ENCODE data around the gene PAX5.

PAX5 gene

GRCh38 chr9:37029304-37029775 is 4.7 kb downstream of the PAX5 start:
- Histone ChIP-seq H3K4me3 (ENCODE audit: low read depth, low read length) (peak overlapping the region; percentile 63), H3K9ac (ENCODE audit: low read length) (peak overlapping the region; percentile 61), H3K9me3 (ENCODE audit: control insufficient read depth, insufficient read depth, low read depth, low read length) (no peaks in the 10 kb centered on the region), H3K27ac (ENCODE audit: low read depth, low read length) (no peak overlapping the region), H3K27me3 (ENCODE audit: control insufficient read depth, insufficient read depth, low read length) (peaks cover 98% of the 10 kb centered on the region), H3K36me3 (ENCODE audit: control insufficient read depth, insufficient read depth, low read length) (no peaks in the 10 kb centered on the region), H3K4me1 (ENCODE audit: control insufficient read depth, insufficient read depth, low read length) (peaks cover 30% of the 10 kb centered on the region)

GRCh38 chr9:37028420-37029031 is 5.5 kb downstream of the PAX5 start:
- Histone ChIP-seq H3K4me3 (ENCODE audit: low read depth, low read length) (peak overlapping the region; percentile 63), H3K4me1 (ENCODE audit: control insufficient read depth, insufficient read depth, low read length) (peaks cover 30% of the 10 kb centered on the region), H3K9ac (ENCODE audit: low read length) (no peak overlapping the region), H3K27ac (ENCODE audit: low read depth, low read length) (no peak overlapping the region), H3K36me3 (ENCODE audit: control insufficient read depth, insufficient read depth, low read length) (no peaks in the 10 kb centered on the region), H3K9me3 (ENCODE audit: control insufficient read depth, insufficient read depth, low read depth, low read length) (no peaks in the 10 kb centered on the region), H3K27me3 (ENCODE audit: control insufficient read depth, insufficient read depth, low read length) (peaks cover 98% of the 10 kb centered on the region)

DNA sequence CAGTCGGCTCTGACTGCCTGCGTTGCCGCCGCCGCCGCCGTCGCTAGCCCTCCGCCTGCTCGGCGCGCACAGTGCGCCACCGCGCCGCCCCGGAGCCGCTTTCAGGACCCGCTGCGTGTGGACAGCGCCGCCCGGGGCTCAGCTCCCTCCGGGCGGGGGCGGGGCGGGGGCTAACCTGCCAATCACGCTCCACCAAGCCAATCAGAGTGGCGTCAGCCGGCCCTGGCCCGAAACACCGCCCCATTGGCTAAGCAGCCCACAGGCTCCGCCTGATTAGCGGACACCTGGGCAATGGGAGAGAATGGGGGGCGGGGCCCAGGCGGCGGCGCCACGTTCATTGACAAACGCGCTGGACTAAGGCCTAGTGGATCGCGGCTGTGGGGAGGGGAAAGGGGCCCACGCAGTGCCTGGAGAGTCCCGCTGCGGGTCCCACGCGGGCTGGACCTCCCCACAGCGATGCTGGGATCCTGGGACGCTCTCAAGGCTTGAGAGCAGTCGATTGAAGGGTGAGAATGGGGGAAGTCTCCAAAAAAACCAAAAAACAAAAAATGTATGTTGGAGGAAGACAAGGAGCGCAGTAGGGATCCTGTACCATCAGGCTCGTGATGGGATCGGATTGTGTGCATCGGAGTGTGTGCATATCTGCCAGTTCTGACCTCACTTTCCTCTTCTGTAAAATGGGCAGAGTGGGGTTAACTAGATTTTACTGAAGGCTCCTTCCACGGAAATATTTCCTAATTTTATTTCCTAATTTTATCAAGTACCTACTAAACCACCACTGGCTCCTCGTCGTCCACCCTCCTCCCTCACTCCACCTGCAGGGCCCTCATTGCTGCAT is 6.3 kb downstream of the PAX5 start:
- Histone ChIP-seq H3K9ac (ENCODE audit: low read length) (no peak overlapping the region), H3K27ac (ENCODE audit: low read depth, low read length) (no peak overlapping the region), H3K36me3 (ENCODE audit: control insufficient read depth, insufficient read depth, low read length) (no peaks in the 10 kb centered on the region), H3K9me3 (ENCODE audit: control insufficient read depth, insufficient read depth, low read depth, low read length) (no peaks in the 10 kb centered on the region), H3K4me3 (ENCODE audit: low read depth, low read length) (peak overlapping the region; percentile 63), H3K4me1 (ENCODE audit: control insufficient read depth, insufficient read depth, low read length) (peaks cover 30% of the 10 kb centered on the region), H3K27me3 (ENCODE audit: control insufficient read depth, insufficient read depth, low read length) (peaks cover 98% of the 10 kb centered on the region)

DNA sequence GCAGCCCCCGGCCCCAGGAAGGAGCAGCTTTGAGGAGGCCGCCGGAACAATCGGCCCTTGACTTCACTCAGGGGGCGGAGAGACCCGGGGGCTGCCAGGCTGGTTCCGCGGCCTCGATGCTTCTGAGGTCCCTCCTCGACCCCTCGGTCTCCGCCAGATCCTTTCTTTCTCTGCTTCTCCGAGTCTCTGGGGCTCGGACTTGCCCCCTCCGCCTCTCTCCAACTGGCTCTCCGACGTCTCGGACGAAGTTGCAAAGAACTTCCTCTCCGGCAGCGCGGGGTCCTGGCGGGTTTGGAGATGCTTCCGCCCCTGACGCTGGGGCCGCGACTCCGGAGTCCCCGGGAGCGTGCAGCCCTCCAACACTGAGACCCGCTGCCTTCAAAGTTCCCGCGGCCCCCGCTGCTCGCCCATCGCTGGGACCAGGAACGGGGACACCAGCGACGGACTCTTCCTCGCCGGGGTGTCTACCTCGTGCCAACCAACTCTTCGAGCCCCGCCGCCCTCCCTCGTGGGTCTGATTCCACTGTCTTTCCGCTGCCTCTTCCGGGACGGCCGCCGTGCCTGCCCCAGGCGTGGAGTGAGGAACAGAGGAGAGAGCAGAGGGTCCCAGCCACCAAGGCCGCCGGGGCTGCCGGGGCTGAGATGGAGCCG is 7.0 kb downstream of the PAX5 start:
- peaks cover 30% of the 10 kb centered on the region for H3K4me1 ChIP-seq (ENCODE audit: control insufficient read depth, insufficient read depth, low read length)
- peak overlapping the region; percentile 62 for H3K4me3 ChIP-seq (ENCODE audit: low read depth, low read length)
- H3K36me3 ChIP-seq (ENCODE audit: control insufficient read depth, insufficient read depth, low read length): no peaks in the 10 kb centered on the region
- H3K27me3 ChIP-seq (ENCODE audit: control insufficient read depth, insufficient read depth, low read length): peaks cover 98% of the 10 kb centered on the region
- H3K9ac ChIP-seq (ENCODE audit: low read length): no peak overlapping the region
- H3K9me3 ChIP-seq (ENCODE audit: control insufficient read depth, insufficient read depth, low read depth, low read length): no peaks in the 10 kb centered on the region
- no peak overlapping the region for H3K27ac ChIP-seq (ENCODE audit: low read depth, low read length)

DNA sequence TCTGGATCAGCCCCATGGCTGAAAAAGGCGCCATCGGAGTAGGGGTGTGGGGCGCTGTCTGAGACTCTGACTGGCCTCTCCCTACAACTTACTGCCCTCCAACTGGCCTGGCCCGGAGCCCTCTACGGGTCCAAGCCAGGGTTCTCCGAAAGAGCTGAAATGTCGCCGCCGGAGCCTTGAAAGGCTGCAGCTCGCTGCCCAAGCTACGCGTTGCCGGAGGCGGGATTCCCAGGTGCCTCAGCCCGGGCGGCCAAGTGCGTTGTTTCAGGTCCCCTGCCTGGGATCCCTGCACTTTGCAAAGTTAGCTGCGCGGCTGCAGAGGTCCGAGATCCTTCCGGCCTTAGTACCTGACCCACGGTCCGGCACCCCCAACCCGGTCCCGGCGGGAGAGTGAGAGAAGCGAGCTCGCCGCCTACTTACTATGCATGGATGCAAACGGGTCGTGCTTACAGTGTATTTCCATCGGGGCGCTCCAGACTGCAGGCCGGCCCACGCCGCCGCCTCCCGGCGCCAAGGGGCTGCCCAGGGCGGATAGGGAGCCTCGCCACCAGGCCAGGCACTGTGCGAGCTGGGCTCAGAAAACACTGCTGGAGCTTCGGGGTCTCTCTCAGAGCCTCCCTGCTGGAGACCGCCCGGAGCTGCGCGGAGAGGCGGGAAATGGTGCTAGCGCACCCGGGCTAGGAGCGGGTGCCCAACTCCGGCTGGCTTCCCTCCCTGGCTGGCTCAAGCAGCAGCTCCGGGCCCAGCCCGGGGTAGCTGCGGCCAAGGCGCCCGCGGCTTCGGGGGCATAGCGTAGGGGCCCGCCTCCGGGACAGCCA is 7.7 kb downstream of the PAX5 start:
- Histone ChIP-seq H3K27ac (ENCODE audit: low read depth, low read length) (no peak overlapping the region), H3K27me3 (ENCODE audit: control insufficient read depth, insufficient read depth, low read length) (peaks cover 98% of the 10 kb centered on the region), H3K9ac (ENCODE audit: low read length) (peak overlapping the region; percentile 4)

DNA sequence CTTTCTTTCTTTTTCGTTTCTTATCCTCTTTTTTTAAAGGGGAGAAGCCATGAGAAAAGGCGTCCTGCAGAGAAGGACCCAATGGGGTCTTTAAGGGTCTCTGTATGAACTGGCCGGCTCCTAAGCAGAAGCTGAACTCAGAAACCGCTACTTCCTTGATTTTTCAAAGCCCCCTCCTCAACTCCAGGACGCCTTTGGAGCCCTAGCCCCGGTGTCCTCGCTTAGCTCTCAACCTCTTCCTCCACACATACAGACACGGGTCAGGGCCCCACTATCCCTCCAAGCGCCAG is 8.3 kb downstream of the PAX5 start:
- peak overlapping the region; percentile 62 for H3K4me3 ChIP-seq (ENCODE audit: low read depth, low read length)
- no peaks in the 10 kb centered on the region for H3K36me3 ChIP-seq (ENCODE audit: control insufficient read depth, insufficient read depth, low read length)
- H3K9ac ChIP-seq (ENCODE audit: low read length): no peak overlapping the region
- H3K27me3 ChIP-seq (ENCODE audit: control insufficient read depth, insufficient read depth, low read length): peaks cover 98% of the 10 kb centered on the region
- no peak overlapping the region for H3K27ac ChIP-seq (ENCODE audit: low read depth, low read length)
- H3K9me3 ChIP-seq (ENCODE audit: control insufficient read depth, insufficient read depth, low read depth, low read length): no peaks in the 10 kb centered on the region
- peaks cover 30% of the 10 kb centered on the region for H3K4me1 ChIP-seq (ENCODE audit: control insufficient read depth, insufficient read depth, low read length)

More for the DNA sequence above, 7.7 kb downstream of the PAX5 start:
- no peaks in the 10 kb centered on the region for H3K9me3 ChIP-seq (ENCODE audit: control insufficient read depth, insufficient read depth, low read depth, low read length)
- H3K4me3 ChIP-seq (ENCODE audit: low read depth, low read length): peak overlapping the region; percentile 62
- peaks cover 30% of the 10 kb centered on the region for H3K4me1 ChIP-seq (ENCODE audit: control insufficient read depth, insufficient read depth, low read length)
- no peaks in the 10 kb centered on the region for H3K36me3 ChIP-seq (ENCODE audit: control insufficient read depth, insufficient read depth, low read length)

DNA sequence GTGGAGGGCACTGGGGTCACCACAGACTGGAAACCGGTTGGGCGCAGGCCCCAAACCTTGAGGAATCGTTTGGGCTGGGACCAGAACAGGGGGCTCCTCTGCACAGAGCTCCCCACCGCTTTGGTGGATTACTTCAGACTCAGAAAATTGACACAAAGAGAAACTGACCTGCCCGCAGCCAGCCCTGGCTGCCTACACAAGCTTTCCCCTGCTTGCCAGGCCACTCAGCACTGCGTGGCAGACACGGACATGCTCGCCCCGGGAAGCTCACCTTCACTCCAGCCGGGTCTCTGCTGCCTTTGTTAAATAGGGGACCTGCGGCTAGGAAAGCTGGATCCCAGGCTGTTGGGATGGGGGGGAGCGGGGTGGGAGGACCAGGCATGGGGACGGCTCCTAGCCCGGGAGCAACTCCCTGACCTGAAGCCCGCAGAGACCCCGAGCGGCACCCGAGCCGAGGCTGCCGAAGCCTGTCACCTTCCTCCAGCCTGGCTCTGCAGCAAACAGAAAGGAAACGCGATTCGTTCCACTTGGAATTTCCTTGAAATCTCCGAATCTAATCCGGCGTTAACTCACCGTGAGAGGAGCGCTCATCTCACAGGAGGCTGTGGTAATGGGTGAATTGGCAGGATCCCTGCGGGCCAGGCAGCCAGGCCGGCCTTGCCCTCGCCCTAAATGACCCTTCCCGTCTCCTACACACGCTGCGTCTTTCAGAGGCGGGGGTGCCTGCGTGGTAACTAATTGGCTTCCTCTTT is 8.8 kb downstream of the PAX5 start:
- Histone ChIP-seq H3K4me1 (ENCODE audit: control insufficient read depth, insufficient read depth, low read length) (peaks cover 25% of the 10 kb centered on the region), H3K4me3 (ENCODE audit: low read depth, low read length) (peak overlapping the region; percentile 62), H3K27ac (ENCODE audit: low read depth, low read length) (no peak overlapping the region), H3K9ac (ENCODE audit: low read length) (no peak overlapping the region), H3K9me3 (ENCODE audit: control insufficient read depth, insufficient read depth, low read depth, low read length) (no peaks in the 10 kb centered on the region), H3K27me3 (ENCODE audit: control insufficient read depth, insufficient read depth, low read length) (peaks cover 98% of the 10 kb centered on the region), H3K36me3 (ENCODE audit: control insufficient read depth, insufficient read depth, low read length) (no peaks in the 10 kb centered on the region)

GRCh38 chr9:37017546-37017945 is 16.5 kb downstream of the PAX5 start:
- no peak overlapping the region for H3K4me3 ChIP-seq (ENCODE audit: low read depth, low read length)
- peaks cover 56% of the 10 kb centered on the region for H3K27me3 ChIP-seq (ENCODE audit: control insufficient read depth, insufficient read depth, low read length)
- no peaks in the 10 kb centered on the region for H3K9me3 ChIP-seq (ENCODE audit: control insufficient read depth, insufficient read depth, low read depth, low read length)
- H3K4me1 ChIP-seq (ENCODE audit: control insufficient read depth, insufficient read depth, low read length): no peaks in the 10 kb centered on the region
- H3K27ac ChIP-seq (ENCODE audit: low read depth, low read length): no peak overlapping the region
- no peaks in the 10 kb centered on the region for H3K36me3 ChIP-seq (ENCODE audit: control insufficient read depth, insufficient read depth, low read length)
- no peak overlapping the region for H3K9ac ChIP-seq (ENCODE audit: low read length)

DNA sequence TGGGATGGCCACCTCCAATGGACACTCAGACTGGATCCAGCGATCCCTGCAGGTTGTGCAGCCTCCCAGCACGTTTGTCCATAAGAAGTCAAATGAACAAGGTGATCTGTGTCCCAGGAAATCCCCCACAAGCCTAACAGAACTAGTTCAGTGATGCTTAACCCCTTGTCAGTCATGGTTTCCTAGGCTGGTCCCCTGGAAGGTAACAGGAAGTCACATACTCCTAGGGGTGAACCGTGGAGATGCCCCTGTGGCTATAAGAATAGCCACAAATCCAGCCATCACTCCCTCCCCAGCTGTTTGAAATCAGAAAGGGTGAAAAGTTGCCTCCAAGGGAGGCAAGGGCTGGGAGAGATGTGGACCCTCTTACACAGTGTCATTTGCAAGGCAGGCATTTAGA is 22.5 kb downstream of the PAX5 start:
- Histone ChIP-seq H3K4me1 (ENCODE audit: control insufficient read depth, insufficient read depth, low read length) (no peaks in the 10 kb centered on the region), H3K9me3 (ENCODE audit: control insufficient read depth, insufficient read depth, low read depth, low read length) (no peaks in the 10 kb centered on the region), H3K4me3 (ENCODE audit: low read depth, low read length) (no peak overlapping the region), H3K36me3 (ENCODE audit: control insufficient read depth, insufficient read depth, low read length) (no peaks in the 10 kb centered on the region), H3K27ac (ENCODE audit: low read depth, low read length) (no peak overlapping the region), H3K9ac (ENCODE audit: low read length) (no peak overlapping the region), H3K27me3 (ENCODE audit: control insufficient read depth, insufficient read depth, low read length) (peaks cover 9% of the 10 kb centered on the region; the same call in 1 of the 2 replicates)

GRCh38 chr9:37010976-37011375 is 23.1 kb downstream of the PAX5 start:
- Histone ChIP-seq H3K9ac (ENCODE audit: low read length) (no peak overlapping the region), H3K4me3 (ENCODE audit: low read depth, low read length) (no peak overlapping the region), H3K36me3 (ENCODE audit: control insufficient read depth, insufficient read depth, low read length) (no peaks in the 10 kb centered on the region), H3K9me3 (ENCODE audit: control insufficient read depth, insufficient read depth, low read depth, low read length) (no peaks in the 10 kb centered on the region), H3K4me1 (ENCODE audit: control insufficient read depth, insufficient read depth, low read length) (no peaks in the 10 kb centered on the region), H3K27ac (ENCODE audit: low read depth, low read length) (no peak overlapping the region), H3K27me3 (ENCODE audit: control insufficient read depth, insufficient read depth, low read length) (peaks cover 9% of the 10 kb centered on the region; the same call in 1 of the 2 replicates)
